Stimulated activated CD4-positive, alpha-beta T cell treated with anti-CD3 and anti-CD28 coated beads, TNF-alpha, amount 100 ng/mL, for 1 hour (primary cell): ENCODE results near the gene H6PD.

Source experiments
- DNase-seq, 3 donors: peaks; one replicate each; pipeline ENCODE4 v3.0.0-alpha.2; 2020; ENCODE audit warnings: low read depth in 3 of 3, low spot score in 1 of 3

The H6PD gene

DNA sequence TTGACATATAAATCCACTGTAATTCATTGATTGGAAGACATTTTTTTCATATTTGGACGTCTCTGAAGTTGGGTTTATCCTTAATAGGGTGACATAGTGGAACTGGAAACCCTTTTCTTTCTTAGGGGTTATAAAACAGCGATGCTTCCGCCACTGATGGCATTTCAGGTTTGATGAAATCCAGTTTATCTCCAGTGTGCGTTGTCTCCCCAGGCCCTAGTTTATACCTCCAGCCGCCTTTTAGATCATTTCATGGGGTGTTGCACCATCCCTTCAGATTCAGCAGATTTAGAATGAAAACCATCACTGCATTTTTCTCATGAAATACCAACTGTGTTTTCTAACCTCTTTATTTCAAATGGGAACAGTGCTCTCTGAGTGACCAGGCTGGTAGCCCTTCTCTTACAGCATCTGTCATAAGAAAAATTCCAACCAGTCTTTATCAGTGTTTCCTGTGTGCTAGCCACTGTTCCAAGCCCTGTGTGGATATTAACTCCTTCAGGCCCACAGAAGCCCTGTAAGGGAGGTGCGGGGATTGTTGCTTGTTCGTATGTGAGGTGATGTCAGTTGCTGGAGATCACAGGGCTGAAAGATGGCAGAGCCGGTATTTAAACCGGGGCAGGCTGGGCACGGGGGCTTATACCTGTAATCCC lies 19.0 kb downstream of the H6PD start:
- DNase-seq = no peak

- DNase-seq = no peak
Measured at GRCh38 chr1:9256332-9256731, 21.8 kb downstream of the H6PD start.

DNA sequence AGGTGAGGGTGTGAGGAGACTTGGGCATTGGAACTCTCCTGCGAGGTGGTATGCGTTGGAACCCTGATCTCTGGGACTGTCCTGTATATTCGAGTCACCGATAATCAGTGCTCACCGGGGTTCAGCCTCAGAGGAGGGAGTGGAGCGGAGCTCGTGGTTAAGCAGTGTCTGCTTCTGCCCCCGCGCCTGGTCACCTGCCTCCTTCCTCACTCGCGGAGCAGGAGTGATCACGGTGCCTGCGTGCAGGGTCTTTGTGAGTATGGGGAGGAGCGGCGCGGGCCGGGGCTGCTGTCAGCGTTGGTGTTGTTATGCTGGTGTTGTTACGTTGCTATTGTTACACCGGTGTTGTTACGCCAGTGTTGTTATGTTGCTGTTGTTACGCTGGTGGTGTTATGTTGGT lies 23.3 kb downstream of the H6PD start:
- no peak for DNase-seq

- DNase-seq = no peak
Measured at GRCh38 chr1:9258629-9259028, 24.1 kb downstream of the H6PD start.

DNA sequence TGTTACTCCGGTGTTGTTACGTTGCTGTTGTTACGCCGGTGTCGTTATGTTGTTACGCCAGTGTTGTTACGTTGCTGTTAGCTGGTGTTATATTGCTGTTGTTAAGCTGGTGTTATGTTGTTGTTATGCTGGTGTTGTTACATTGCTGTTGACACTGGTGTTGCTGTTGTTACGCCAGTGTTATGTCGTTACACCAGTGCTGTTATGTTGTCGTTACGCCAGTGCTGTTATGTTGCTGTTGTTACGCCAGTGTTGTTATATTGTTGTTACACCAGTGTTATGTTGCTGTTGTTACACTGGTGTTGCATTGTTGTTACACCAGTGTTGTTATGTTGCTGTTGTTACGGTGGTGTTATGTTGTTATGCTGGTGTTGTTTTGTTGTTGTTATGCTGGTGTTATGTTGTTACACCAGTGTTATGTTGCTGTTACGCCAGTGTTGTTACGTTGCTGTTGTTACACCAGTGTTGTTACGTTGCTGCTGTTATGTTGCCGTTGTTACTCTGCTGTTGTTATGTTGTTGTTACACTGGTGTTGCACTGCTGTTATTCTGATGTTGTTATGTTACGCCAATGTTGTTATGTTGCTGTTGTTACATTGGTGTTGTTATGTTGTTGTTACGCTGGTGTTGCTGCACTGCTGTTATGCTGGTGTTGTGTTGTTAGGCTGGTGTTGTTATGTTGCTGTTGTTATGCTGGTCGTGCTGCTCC lies 25.6 kb downstream of the H6PD start:
- no peak for DNase-seq

DNA sequence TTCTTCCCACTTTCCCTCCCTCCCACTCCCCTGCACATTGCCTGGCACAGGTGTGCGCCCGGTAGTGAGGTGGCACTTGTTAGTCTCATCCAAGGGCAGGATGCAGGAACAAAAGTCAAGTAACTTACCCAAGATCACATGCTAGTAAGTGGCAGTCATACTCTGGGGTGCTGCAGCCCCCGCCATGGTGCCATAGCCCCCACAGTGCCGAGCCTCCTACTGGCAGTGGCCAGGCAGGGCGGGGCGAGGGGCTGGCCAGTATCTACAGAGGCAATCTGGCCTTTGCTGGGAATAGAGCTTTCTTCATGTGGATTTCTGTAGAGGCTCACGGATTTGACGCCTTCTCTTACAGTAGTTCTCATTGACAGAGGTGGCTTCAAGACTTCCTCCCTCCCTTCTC lies 26.9 kb downstream of the H6PD start:
- no peak for DNase-seq

DNA sequence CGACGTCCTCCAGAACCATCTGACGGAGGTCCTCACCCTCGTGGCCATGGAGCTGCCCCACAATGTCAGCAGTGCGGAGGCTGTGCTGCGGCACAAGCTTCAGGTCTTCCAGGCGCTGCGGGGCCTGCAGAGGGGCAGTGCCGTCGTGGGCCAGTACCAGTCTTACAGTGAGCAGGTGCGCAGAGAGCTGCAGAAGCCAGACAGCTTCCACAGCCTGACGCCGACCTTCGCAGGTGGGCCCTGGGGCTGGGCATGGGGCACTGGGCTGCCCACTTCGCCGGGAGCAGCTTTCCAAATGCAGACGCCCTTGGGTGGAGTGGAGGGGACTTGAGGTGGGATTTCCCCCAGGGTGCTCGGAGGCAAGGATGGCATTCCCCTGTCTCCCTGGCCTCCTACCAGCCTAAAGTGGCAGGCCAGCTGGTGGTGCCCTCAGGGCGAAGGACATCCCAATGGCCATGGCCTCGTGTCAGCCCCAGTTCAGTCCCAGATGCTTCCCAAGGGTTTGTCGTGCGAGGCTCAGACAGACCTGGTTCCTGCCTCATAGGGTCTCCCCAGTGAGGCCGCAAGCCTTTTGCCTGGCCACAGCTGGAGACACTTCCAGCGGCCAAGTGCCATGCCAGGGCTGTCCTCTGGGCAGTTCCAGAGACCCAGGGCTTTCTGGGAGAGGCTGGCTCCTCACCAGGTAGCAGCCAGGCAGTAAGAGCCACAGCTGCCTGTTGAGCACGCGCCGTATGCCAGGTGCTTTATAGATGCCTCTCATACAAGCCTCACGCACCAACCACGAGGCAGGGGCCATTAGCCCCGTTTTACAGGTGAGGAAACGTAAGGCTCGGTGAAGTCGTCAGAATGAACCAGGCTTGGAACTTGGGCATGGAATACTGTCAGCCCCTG lies 27.8 kb downstream of the H6PD start:
- no peak for DNase-seq

DNA sequence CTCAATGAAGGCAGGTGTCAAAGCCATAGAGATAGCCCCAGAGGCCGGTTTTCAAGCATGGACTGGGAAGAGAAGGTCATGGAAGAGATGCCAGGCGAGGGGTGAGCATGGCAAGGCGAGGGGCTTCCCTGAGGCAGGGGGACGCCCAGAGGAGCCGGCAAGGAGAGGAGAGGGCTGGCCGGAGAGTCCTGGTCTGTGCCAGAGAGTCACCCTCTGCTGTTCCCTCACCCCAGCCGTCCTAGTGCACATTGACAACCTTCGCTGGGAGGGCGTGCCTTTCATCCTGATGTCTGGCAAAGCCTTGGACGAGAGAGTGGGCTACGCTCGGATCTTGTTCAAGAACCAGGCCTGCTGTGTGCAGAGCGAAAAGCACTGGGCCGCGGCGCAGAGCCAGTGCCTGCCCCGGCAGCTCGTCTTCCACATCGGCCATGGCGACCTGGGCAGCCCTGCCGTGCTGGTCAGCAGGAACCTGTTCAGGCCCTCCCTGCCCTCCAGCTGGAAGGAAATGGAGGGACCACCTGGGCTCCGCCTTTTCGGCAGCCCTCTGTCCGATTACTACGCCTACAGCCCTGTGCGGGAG lies 28.8 kb downstream of the H6PD start:
- DNase-seq = no peak

- no peak for DNase-seq
Measured at GRCh38 chr1:9263984-9264872, 29.7 kb downstream of the H6PD start.

DNA sequence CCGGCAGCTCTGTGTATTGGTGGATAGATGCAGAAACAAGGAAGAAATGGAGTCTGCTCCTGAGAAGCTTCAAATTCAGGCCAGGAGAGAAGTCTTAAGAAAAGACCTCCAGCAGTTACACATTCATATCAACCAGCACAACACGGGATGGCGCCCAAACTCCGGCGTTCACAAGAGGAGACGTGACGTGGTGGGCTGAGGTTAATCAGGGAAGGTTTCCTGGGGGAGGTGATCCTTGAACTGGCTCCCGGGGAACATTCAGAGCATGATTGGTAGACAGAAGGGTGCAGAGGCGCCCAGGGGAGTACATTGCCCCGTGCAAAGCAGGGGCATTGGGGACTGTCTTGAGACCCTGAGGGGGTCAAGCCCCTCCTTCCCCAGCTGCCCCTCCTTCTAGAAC lies 30.5 kb downstream of the H6PD start:
- DNase-seq = no peak

DNA sequence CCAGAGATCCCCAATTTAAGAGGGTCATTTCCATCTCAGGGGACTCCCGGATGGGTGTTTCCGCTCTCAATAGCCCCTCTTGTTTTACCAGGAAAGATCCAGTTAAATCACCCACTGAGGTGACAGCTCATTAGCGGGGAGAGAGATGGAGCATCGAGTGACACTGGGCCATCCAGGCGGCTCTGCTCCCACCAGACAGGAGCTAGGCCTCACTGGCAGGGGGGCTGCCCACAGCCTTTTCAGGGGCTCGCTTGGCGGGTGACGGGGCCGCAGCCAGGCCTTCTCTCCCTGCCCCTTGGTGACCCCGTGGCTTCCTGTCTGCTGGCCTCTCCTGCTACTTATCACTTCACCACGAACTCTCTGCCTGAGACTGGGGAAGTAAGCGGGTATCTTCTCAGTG lies 31.4 kb downstream of the H6PD start:
- no peak for DNase-seq

- DNase-seq = no peak
Measured at GRCh38 chr1:9267352-9267686, 32.7 kb downstream of the H6PD start.

DNA sequence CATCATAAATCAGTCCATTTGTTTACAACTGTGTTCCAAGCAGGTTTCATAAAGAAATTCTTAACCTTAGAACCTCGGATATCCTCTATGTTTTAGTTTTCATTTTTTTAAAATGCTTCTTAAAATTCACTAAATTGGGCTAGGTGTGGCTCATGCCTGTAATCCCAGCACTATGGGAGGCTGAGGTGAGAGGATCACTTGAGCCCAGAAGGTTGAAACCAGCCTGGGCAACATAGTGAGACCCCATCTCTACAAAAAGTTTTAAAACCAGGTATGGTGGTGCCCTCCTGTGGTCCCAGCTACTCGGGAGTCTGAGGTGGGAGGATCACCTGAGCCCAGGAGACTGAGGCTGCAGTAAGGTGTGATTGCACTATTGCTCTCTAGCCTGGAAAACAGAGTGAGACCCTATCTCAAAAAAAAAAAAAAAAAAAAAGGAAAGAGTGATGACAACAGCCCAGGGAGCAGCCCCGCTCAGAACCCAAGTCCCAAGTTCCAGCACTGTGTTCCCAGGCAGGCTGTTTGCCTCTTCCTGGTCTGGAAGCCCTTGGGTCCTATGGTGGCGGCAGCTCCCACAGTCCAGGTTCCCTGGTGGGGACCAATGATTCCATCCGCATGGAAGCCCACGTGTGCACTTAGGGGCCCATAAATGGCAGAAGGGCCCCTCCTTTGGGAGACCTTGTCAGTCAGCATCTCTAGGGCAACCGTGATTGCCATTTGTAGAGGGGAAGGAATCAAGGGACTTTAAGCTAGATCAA lies 33.4 kb downstream of the H6PD start:
- no peak for DNase-seq

DNA sequence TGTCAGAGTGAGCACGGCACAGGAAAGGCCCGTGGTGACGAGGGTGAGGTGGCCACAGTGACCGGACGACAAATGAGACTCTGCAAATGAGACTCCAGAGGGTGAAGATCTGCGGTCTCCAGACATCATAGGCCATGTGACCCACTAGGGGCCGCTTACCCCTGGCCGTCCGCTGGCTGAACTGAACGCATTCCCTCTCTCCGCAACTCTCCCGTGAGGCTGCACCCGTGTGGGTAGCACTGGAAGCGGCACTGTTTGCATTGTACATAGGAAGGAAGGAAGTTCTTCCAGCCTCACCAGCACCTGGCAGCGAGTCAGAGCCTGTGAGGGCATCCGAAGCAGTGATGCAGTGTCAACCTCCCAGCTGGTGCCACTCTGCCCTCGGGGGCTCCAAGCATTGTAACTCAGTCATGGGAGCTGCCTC lies 34.5 kb downstream of the H6PD start:
- DNase-seq = no peak

- no peak for DNase-seq
Measured at GRCh38 chr1:9269721-9270120, 35.1 kb downstream of the H6PD start.

- no peak for DNase-seq
Measured at GRCh38 chr1:9270290-9270883, 35.8 kb downstream of the H6PD start.

GRCh38 chr1:9271283-9271682 lies 36.7 kb downstream of the H6PD start:
- no peak for DNase-seq

GRCh38 chr1:9271861-9272595 lies 37.5 kb downstream of the H6PD start:
- no peak for DNase-seq

DNA sequence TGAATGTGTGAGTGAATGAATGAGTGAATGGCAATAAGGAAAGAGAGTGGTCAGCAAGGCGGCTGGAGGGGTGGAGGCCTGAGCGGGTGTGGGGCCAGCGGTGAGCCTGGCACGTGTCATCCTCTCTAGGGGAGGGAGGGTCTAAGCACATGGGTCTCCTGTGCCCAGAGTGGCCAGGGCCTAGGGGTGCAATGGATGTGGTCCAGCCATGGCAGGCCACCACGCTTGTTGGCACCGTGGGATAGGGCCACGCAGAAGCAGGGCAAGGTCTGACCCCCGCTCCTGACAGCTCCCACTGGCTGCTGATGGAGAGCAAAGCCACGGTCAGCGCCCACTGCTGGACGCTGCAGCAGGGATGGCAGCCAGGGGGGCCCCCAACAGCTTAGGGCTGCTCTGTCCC lies 38.6 kb downstream of the H6PD start:
- DNase-seq = no peak
